H1 (cell line): Measurements from ENCODE around the gene DCAF4L1. TPM values are rescaled to one million over a fixed set of nuclear protein-coding genes. Genes with fewer than 3 reads are reported as not detected.

Experiments used
- CEBPB ChIP-seq: IDR thresholded peaks from 2 replicates; pipeline ENCODE4 v1.6.1; 2012; ENCODE audit warnings: low read depth, low read length
- EGR1 ChIP-seq: IDR thresholded peaks from 2 replicates; pipeline ENCODE4 v1.6.1; 2011; ENCODE audit warnings: low read depth, low read length, borderline replicate concordance
- GTF2F1 ChIP-seq: IDR thresholded peaks from 2 replicates; pipeline ENCODE4 v1.6.1; 2012; ENCODE audit warnings: low read depth, low read length, improper control_type of control experiment, borderline replicate concordance
- SP2 ChIP-seq: IDR thresholded peaks from 2 replicates; pipeline ENCODE4 v1.6.1; 2012; ENCODE audit warnings: mild to moderate bottlenecking, low read length, inconsistent platforms
- polyA plus RNA-seq, 7 experiments: library from polyadenylated mRNA; depleted of rRNA in 3 of 7; stranded (reverse) in 5 of 7; unstranded in 2 of 7; fragments of >200 nt in 5 of 7; fragments of 200-250 nt in 2 of 7; gene quantifications; 1 replicate in 5 of 7; 2 replicates in 1 of 7; 4 replicates in 1 of 7; pipeline versions ENCODE4 v1.2.1 to v1.2.3, GENCODE V29; 2011 to 2013; ENCODE audit warnings: missing spikeins in 2 of 7, mixed read lengths in 2 of 7
- total RNA-seq: library from RNA; stranded (reverse); fragmentation: NEBNext Ultra II Directional; extraction: Animal tissue kit (Norgen Biotek cat#: 25700); gene quantifications from 2 replicates; pipeline ENCODE4 v1.2.1, GENCODE V29; 2021
- TF ChIP-seq, protein P1 (sequence below): IDR thresholded peaks from 2 replicates; pipeline ENCODE4 v1.6.1; 2012; ENCODE audit warnings: inconsistent platforms

Gene DCAF4L1
- total and polyA plus RNA-seq, 2 of the 8 experiments (the other 6 are each of a cell fraction or from before 2014, with no cell fraction given), result 0.06 to 0.15 TPM

DNA sequence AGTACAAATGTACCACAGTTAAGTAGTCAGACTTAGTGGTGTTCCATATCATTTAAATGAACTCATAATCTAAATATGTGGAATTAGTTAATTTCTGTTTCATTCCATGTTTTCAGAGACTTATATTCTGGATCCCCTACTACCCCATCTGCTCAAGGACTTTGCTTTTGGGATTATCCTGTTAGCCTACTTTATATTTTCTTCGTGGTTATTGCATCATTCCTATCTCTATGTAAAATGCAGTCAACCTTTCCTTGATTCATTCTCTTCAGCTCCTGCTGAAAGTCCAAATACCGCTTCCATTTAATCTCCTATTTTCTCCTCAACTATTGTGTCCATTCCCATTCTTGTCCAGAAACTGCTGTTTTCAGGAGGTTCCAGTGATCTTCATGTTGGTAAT, 33.9 kb downstream of the DCAF4L1 start (continued):
- TF ChIP-seq, protein P1, sequence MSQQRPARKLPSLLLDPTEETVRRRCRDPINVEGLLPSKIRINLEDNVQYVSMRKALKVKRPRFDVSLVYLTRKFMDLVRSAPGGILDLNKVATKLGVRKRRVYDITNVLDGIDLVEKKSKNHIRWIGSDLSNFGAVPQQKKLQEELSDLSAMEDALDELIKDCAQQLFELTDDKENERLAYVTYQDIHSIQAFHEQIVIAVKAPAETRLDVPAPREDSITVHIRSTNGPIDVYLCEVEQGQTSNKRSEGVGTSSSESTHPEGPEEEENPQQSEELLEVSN, result no peak
- TF ChIP-seq SP2 (no peak), CEBPB (no peak; the same call in 1 of the 2 replicates), EGR1 (no peak), GTF2F1 (no peak)
